PFSK-1 (cell line): ENCODE results near the gene PM20D2.

ENCODE experiments used
- FOXP2 ChIP-seq: optimal IDR thresholded peaks from 2 replicates; pipeline ENCODE3; 2011; ENCODE audit warnings: borderline replicate concordance, control low read depth, inconsistent platforms; ENCODE audit not compliant: insufficient read depth; ENCODE audit errors: extremely low read length, extremely low read depth
- POLR2AphosphoS5 ChIP-seq: IDR thresholded peaks from 2 replicates; pipeline ENCODE4 v1.6.1; 2012; ENCODE audit warnings: low read depth, mild to moderate bottlenecking, control low read depth, low read length, moderate library complexity
- TAF1 ChIP-seq: IDR thresholded peaks from 2 replicates; pipeline ENCODE4 v1.6.1; 2012; ENCODE audit warnings: low read length, control low read depth, borderline replicate concordance; ENCODE audit not compliant: insufficient read depth
- TF ChIP-seq, protein P1 (sequence below), 2 experiments: IDR thresholded peaks; 2 replicates each; pipeline versions ENCODE4 v1.6.1 to v1.8.0; 2011 to 2012; ENCODE audit warnings: low read depth in 2 of 2, low read length in 2 of 2, control low read depth in 1 of 2, inconsistent platforms in 1 of 2, mild to moderate bottlenecking in 1 of 2, moderate library complexity in 1 of 2; ENCODE audit not compliant: insufficient read depth in 1 of 2

DNA sequence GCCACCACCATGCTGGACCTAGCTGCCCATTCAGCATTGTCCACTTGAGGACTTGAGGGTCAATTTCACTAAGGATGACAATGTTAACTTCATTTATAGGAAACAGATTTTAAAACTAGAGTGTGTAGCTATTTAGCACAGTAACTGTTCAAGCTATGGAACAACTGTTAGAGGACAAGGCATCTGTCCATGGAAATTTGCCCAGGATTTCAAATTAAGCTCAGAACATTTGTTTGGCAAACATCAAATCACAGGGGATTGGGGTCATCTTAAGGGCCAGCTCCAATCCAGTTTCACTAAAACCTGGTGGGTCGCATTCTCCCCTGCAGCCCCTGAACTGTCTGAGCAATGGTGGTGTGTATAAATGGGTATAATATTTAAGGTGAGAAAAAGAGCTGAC lies 35.1 kb downstream of the PM20D2 start:
- TF ChIP-seq TAF1 (no peak), FOXP2 (no peak), POLR2AphosphoS5 (no peak)
- TF ChIP-seq, protein P1, sequence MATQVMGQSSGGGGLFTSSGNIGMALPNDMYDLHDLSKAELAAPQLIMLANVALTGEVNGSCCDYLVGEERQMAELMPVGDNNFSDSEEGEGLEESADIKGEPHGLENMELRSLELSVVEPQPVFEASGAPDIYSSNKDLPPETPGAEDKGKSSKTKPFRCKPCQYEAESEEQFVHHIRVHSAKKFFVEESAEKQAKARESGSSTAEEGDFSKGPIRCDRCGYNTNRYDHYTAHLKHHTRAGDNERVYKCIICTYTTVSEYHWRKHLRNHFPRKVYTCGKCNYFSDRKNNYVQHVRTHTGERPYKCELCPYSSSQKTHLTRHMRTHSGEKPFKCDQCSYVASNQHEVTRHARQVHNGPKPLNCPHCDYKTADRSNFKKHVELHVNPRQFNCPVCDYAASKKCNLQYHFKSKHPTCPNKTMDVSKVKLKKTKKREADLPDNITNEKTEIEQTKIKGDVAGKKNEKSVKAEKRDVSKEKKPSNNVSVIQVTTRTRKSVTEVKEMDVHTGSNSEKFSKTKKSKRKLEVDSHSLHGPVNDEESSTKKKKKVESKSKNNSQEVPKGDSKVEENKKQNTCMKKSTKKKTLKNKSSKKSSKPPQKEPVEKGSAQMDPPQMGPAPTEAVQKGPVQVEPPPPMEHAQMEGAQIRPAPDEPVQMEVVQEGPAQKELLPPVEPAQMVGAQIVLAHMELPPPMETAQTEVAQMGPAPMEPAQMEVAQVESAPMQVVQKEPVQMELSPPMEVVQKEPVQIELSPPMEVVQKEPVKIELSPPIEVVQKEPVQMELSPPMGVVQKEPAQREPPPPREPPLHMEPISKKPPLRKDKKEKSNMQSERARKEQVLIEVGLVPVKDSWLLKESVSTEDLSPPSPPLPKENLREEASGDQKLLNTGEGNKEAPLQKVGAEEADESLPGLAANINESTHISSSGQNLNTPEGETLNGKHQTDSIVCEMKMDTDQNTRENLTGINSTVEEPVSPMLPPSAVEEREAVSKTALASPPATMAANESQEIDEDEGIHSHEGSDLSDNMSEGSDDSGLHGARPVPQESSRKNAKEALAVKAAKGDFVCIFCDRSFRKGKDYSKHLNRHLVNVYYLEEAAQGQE (IDR thresholded peaks at IDR 0.05; ENCODE audit: insufficient read depth in 1 of 2, low read depth in 2 of 2, low read length in 2 of 2) = no peak
